ENCODE results near the gene ZSCAN20.
A peak's percentile ranks its signal among the peaks of the same experiment; 100 is the strongest.

The ZSCAN20 gene

DNA sequence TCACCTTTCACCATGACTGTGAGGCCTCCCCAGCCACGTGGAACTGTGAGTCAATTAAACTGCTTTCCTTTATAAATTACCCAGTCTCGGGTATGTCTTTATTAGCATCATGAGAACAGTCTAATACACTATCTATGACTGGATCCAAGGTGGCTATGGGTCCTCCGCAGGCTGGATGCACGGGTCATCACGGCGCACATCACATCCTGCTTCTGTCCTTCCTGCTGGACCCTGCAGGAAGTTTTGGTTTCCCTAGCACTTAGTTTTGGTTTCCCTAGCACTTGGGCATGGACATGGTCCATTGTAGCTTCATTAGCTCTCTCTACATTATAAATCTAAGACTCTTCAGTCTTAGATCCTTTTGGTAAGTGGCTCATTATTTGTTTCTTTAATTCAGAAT is 27.3 kb upstream of the ZSCAN20 start:
- DNase-seq = no peak

DNA sequence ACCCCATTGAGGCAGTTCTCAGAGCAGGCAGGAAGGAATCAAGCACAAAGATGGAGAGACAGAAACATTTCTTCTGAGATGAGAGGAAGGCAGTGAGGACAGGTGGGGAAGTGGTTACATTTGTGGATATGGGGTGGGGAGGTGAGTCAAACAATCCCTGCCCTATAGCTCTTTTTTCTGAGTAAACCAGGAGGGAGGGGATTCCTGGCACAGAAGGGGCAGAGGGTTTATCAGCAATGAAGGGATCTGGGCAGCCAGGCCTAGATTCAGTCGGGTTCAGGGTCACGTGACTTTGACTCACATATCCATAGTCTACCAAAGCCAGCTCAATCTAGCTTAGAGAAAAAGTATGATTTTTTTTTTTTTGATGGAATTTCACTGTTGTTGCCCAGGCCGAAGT is 25.9 kb upstream of the ZSCAN20 start:
- no peak for DNase-seq

DNA sequence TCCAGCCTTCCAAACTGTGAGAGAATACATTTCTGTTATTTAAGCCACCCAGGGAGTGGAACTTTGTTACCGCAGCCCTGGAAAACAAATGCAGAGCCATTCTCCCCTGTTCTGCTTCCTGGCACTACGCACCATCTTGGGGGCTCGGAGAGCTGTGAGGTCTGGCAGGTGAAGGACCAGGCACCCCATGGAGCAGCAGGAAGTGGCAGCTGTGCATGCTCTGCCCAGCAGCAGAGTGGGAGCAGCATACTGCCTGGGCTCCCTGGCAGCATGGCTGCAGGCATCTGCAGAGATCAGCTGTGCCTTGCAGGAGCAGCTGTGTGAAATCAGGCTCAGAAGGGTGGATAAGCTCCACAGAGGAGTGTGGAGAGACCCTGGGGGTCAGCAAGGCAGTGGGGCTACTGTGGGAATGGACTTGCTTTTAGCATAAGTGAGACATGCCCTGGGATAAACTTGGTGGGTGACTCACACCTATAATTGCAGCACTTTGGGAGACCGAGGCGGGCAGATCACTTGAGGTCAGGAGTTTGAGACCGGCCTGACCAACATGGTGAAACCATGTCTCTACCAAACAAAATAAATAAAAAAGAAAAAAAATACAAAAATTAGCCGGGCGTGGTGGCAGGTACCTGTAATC is 17.7 kb upstream of the ZSCAN20 start:
- no peak for DNase-seq

DNA sequence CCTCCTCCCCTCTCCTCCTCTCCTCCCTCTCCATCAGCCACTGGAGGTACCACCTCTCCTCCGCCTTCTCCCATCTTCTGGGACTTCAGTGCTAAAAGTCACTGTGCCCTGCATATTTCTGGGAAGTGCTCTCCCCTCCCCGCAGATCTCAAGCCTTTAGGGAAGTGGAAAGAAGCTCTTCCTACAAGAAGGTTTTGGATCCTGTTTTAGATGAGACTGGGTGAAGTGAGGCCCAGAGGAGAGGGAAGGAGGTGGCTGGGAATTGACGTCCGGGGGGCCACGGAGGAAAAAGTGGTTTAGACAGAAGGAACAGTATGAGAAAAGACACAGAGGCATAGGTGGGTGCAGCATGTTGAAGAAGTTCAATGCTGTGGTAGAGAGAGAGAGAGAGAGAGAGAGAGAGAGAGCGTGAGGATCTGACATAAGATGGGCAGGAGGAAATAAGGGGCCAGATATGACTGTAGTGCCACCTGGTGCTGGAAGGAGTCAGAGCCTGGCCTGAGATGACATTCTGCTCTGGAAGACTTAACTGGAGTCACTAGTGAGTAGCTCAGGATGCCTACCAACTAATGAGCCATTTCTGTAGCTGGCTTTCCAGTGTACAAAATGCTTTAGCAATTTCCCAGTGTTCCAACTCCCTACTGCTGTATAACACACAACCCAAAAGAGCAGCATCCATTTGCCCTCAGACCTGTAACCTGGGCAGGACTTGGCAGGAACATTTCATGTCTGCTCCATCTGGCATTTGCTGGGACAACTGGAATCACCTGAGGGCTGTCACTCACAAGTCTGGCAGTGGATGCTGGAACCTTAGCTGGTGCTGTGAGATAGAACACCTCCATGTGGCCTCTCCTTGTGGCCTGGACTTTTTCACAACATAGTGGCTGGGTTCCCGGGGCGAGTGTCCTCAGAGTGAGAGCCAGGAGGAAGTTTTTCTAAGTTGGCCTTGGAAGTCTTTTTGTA is 16.6 kb upstream of the ZSCAN20 start:
- DNase-seq = peak; percentile 79 to 85

DNA sequence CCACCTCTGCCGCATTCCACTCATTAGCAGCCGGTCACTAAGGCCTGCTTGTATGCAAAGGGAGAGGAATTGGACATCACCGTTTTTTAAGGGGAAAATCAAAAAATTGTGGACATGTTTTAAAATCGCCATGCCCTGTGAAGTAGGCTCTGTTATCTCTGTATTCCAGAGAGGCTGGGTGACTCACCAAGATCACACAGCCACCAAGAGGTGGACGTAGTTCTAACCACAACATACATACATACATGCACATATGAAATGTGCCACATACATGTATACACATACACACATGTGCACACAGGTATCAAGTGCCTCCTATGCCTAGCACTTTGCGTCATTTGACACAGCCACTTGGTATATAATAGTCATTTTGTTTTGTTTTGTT is 16.0 kb upstream of the ZSCAN20 start:
- no peak for DNase-seq

DNA sequence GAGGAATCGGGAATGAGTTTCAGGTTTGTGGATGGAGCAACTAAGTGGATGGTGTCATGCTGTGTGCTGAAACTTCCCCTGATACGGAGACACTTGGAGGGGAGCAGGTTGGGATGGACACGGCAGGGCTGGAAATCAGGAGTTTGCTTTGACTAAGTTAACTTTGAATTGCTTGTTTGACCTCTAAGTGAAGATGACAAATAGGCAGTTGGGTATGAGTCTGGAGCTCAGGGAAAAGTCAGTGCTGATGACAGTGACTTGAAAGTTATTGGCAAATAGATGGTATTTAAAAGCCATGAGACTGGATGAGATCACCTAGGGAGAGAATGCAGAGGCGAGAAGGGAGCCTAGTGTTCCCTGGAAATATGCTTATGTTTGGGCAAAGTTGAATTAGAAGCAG is 12.8 kb upstream of the ZSCAN20 start:
- DNase-seq = no peak

DNA sequence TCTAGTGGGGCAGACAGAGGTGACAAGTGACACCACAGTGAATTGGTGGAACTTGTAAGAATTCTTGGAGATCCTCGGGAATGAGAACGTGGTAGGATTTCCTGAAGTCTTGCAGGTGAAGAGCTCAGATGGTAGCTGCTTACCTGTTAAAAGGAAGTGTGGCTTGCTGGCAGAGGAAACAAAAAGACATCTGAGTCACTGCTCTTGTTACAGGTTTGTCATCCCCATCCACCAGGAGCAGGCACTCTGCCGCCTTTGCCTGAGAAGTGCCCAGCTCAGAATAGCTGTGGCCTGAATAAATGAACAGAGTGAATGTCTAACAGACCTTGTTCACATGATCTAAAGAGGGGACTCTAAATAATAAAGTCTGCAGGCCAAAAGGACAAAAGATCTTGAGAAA is 12.3 kb upstream of the ZSCAN20 start:
- no peak for DNase-seq

DNA sequence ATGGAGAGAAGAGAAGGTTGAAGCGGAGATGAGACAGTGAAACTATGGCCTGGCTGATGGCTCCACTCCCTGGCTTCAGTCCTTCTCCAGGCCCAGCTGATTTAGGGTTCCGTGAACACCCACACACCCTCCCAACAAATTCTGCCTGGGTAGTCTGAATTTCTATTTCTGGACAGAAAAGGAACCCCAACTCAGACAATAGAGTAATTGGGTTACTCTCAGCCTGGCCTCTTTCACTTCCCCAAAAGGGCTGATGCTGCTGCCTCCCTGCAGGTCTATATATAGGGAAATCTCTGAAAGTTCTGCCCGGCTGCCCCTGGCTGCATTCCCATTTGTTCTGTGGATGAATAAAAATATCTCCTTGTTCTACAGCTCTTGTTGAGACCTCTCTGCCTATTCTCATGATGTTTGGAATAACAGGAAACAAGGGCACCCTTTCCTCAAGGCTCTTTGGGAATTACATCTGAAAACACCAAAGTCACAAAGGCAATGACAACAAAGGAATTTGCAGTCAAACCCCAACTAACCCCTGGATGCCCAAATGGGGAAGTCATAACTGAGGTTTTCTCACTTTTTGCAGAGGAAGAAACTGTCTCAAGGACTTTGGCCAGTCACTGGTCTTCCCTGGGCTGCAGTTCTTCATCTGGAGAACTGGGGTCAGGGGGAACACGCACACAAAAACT is 11.4 kb upstream of the ZSCAN20 start:
- peak; percentile 29 to 44 for DNase-seq

DNA sequence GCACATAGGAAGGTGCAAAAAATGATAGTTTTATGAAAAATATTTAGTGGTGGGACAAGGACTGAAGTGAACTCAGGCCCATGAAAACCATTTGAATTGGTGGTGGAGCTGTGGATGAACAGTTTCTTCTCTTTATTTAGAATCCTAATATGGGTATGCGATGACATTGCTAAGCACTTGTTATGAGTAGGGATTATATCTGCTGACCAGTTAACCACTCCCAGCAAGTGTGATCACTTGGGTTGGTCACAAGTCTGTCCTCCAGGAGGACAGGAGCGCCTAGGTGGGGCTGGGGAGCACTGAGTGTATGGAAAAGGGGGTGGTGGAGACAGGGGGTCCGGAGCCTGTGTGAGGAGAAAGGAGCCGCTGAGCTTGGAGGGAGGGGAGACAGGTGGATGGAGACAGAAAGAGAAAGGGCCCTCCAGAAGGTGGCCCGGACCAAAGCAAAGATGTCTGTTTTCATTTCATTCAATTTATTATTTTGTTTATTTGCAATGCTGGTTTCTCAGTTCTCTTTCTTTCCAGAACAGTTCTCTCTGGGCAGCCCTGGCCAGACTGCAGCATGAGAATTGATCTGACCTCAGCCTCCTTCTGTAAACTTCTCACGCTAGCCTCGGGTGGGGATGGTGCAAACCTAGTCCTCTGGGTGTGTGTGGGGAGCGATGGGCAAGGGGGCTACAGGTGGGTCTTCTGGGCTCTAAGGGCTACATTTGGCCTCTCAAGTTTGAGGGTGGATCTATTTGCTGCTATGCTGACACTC is 9.9 kb upstream of the ZSCAN20 start:
- DNase-seq = no peak

DNA sequence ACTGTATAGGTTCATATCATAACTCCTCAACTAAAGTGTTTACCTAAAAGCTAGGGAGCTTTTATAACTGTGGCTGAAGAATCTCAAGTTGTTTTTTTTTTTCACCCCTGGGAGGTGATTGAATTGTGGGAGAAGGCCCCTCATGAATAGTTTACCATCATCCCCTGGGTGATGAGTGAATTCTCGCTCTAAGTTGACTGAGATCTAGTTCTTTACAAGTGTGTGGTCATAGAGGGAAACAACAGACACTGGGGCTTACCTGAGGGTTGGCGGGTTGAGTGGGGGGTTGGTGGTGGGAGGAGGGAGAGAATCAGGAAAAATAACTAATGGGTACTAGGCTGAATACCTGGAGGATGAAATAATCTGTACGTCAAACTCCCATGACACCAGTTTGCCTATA is 7.9 kb upstream of the ZSCAN20 start:
- no peak for DNase-seq

DNA sequence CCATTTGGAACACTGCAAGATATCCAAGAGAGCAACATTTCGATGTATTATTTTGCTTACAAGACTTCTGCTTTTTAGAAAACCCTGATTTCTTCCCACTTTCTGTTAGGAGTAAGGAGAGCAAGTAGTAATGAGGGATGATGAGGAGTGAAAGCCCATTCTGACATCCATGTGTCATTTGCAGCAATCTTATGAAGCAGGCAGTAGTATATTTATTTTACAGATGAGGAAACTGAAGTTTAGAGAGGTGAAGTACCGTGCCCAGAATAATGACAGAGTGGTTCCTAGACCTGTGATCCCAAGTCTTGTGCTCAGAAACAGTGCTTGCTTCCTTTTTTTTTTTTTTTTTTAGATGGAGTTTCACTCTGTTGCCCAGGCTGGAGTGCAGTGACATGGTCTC is 7.1 kb upstream of the ZSCAN20 start:
- DNase-seq = no peak

DNA sequence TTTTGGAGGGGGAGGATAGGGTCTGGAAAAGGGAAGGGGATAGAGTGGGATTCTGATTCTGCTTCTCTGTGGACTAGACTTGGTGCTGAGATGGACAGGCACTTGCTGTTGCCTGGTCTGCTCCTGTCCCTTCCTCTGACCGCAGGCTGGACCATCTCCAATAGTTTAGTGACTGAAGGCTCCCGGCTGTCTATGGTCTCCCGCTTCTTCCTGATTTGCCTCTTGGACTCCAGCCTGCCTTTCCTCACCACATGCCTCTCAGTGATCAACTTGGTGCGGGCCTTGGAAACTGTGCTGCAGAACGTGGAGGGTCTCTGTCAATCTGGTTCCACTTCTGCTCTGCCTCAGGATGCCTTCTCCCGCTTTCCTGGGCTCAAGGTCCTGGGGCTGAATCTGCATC is 6.3 kb upstream of the ZSCAN20 start:
- DNase-seq = no peak

DNA sequence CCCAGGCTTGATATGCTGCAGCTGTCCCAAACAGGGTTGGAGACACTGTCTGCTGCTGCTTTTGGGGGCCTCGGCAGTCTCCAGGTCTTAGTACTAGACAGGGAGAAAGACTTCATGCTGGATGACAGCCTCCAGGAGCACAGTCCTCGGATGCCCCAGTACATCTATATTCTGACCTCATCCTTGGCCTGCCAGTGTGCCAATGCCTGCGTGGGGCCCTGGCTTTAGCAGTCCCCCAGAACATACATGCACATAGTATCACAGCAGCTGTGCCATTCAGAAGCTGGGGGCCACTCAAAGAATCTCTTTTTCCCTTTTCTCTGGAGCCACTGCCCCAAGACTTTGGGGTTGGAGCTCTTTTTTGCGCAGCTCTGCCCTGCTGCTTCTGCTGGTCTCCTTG is 4.4 kb upstream of the ZSCAN20 start:
- no peak for DNase-seq

DNA sequence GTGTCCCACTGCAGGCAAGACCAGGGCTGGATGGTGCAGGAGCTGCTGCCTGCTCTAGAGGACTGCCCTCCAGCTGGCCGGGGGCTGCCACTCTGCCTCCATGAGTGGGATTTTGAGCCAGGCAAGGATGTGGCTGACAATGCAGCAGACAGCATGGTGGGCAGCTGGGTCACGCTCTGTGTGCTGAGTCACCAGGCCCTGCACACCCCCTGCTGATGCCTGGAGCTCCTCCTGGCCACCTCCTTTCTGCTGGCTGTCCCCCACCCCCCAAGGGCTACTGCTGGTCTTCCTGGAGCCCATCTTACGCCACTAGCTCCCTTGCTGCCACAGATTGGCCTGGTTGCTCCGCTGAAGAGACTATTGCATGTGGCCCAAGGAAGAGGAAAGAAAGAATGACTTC is 3.9 kb upstream of the ZSCAN20 start:
- DNase-seq = no peak

DNA sequence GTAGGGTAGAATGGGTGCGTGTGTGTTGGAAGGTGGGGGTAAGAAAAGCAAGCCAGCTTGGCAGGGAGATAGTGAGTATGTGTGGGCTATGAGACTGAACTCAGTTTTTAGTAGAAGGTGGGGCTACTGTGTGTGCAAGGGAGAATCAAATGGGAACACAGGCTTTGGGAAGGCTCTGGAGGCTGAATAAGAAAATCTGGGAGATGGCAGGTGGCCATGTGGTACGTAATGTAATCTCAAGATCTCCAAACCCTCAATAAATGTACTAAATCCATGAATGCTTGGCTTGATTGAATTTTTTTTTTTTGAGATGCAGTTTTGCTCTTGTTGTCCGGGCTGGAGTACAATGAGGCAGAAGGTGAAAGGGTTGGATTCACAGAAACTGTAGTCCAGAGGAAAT is 3.5 kb upstream of the ZSCAN20 start:
- DNase-seq = no peak

DNA sequence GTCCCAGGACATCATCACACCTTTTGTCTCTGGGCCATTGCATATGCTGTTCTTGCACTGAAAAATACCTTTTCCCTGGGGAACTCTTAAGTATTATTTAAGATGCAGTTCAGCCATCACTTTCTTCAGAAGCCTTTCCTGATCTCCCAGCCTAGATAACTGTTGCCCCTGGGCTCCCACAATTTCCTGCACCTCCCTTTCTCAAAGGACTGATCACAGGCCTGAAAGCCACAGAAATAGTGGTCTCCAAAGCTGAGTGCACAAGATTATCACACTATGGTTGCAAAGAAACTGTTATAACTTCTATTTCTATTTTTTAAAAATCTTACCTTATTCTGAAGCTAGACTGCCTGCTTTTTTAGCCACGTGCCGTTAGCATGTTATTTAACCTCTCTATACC is 2.8 kb upstream of the ZSCAN20 start:
- DNase-seq = no peak

DNA sequence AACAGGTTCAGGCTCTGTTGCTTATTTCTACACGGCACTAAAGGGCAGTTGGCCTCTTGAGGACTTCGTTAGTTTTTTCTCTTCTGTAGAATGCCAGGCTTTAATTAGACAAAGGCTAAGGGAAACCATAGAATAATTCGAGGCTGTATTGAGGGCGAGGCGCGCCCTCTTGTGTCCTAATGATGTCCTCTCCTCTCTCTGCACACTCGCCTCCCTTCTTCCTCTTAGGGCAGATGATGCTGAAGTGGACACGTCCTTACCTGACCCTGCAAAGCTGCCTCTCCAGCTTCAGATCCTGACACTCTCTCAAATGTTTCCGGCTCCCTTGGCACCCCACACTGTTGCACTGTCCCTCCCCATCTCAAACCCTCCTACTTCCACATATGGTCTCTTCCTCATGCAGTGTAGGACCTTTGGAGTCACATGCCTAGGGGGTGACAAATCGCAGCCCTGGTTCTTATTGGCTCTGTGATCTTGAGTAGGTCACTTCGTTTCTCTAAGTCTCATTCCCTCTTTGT is 1.9 kb upstream of the ZSCAN20 start:
- peak; percentile 86 to 91 for DNase-seq

DNA sequence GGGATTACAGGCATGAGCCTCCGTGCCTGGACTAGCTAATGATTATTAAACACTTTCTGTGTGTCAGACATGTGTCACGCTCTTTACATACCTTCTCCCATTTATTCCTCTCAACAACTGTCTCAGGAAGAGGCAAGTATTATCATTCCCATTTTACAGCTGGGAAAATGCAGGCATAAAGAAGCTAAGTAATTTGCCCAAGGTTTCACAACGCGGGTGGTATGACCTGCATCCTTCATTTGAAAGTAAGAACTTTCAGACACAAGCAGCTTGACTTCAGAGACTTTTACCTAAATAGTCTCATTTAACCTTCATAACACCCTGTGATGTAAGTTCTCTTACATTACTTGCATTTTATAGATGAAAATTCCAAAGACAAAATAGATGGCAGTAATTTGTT is 1.0 kb upstream of the ZSCAN20 start:
- DNase-seq = no peak

DNA sequence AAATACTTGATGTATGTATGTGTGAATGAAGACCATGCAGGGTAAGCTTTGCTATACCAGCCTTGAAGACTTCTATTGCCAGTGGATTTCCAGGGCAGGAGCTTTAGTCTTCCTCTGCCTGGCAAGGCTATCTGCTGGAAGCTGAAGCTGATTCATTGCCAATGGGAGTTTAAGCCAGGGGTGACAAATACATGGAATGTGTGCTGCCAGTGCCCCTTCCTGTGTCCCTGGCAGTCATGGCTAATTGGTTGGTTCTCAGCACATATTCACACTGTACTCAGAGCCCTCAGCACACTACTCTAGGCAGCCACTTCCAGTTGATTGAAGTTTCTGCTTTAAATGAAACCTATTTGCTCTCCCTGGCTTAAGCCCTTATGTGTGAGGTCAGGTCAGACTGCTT is 1.5 kb downstream of the ZSCAN20 start:
- no peak for DNase-seq

DNA sequence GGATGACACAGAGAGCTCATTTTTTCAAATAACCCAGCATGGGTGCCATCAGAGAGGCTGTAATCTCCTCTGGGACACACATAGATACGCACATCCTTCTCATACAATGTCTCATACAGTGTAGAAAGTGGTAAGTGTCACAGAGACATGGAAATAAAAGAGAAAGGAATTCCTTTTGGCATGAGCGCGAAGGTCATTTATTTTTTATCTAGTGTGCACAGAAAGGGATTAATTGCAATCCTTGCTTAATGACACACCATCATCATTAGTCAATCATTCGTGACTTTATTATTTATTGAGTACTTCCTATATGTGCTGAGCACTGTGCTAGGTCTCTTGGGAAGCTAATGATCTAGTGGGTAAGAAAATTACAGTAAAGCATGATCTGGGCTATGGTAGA is 5.0 kb downstream of the ZSCAN20 start:
- DNase-seq = no peak

DNA sequence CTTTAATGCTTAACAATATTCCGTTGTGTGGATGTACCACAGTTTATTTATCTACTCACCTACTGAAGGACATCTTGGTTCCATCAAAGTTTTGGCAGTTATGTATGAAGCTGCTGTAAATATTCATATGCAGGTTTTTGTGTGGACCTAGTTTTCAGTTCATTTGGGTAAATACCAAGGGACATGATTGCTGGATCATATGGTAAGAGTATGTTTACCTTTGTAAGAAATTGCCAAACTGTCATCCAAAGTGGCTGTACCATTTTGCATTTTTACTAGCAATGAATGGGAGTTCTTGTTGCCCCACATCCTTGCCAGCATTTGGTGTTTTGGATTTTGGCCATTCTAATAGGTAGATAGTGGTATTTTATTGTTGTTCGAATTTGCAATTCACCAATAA is 10.0 kb downstream of the ZSCAN20 start:
- DNase-seq = no peak

DNA sequence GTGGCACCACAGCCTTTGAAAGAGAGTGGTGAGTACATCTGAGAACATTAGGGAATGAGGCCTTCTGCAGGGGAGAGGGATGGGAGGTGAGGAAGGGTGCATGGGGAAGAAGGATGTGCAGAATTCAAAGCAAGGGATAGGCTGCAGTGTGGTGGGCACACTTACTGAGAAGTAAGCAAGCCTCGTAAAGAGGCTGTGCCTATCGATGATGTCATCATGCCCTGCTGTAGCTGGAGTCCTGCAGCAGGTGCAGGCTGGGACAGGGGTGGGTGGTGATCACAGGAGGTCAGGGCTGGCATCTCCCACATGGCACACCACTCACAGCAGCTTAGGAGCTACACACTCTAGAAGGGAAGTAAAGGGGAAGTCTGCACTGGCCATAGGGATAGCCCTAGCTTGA is 16.2 kb downstream of the ZSCAN20 start:
- no peak for DNase-seq

DNA sequence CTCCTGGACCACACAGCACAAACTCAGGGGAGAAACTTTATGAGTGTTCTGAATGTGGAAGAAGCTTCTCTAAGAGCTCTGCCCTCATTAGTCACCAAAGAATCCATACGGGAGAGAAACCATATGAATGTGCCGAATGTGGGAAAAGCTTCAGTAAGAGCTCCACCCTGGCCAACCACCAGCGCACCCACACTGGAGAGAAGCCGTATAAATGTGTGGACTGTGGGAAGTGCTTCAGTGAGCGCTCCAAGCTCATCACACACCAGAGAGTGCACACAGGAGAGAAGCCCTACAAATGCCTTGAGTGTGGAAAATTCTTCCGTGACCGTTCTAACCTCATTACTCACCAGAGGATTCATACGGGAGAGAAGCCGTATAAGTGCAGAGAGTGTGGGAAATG is 22.5 kb downstream of the ZSCAN20 start:
- no peak for DNase-seq
